ENCODE results near the gene SYT17. TPM values are rescaled to one million over a fixed set of nuclear protein-coding genes. Genes with fewer than 3 reads are reported as not detected.

Gene SYT17
- total RNA-seq, 3 donors from 2014 or later: 1.9 to 11.9 (median 5.2) TPM

GRCh38 chr16:19138601-19139000, 29.4 kb upstream of the SYT17 start:
- Histone ChIP-seq H3K27ac (peak overlapping the region in 1 of 2 donors; percentile 48), H3K36me3 (no peaks in the 10 kb centered on the region), H3K27me3 (no peaks in the 10 kb centered on the region), H3K9me3 (no peaks in the 10 kb centered on the region), H3K4me1 (peaks cover 0 to 14% of the 10 kb centered on the region in 2 donors), H3K4me3 (no peak overlapping the region)
- DNase-seq (ENCODE audit: low spot score in 2 of 2): peak; percentile 71 to 80
- intact Hi-C loops (cut with DNase I; ENCODE audit: low total_unique reads): no loop called here
- TF ChIP-seq POLR2AphosphoS5 (IDR thresholded peaks at IDR 0.05) (peak; percentile 45 to 70 (median 53)), POLR2A (IDR thresholded peaks at IDR 0.05) (no peak), CTCF (IDR thresholded peaks at IDR 0.05) (no peak)

DNA sequence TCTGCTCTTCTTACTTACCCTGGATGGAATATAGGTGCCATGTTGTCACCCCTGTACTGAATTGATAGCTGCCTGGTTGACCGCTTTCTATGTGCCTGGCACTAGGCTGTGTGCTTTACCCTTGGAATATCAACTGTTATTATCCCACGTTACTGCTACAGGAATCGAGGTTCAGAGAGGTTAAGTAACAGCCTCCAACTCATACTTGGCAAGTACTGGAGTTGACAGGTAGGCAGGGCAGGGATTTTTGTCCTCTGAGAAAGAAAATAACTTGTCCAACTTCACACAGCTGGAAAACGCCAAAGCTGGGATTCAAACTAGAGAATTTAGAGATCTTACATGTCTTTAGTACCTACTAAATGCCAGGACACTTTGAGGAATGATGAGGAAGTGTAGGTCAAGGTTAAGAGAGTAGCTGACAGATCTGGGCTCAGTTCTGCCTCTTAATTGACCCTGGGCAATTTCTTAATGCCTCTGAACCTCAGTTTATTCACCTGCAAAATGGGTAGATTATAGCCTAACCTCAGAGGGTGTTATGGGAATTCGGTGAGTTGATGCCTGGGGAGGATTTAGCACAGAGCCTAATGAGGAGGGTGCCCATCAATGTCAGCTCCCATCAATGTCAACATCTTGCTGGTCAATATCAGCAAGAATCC, 28.5 kb upstream of the SYT17 start:
- Histone ChIP-seq H3K4me1 (peaks cover 0 to 14% of the 10 kb centered on the region in 2 donors), H3K27ac (peak overlapping the region; percentile 58 to 62)
- intact Hi-C loops (cut with DNase I; ENCODE audit: low total_unique reads): no loop called here

DNA sequence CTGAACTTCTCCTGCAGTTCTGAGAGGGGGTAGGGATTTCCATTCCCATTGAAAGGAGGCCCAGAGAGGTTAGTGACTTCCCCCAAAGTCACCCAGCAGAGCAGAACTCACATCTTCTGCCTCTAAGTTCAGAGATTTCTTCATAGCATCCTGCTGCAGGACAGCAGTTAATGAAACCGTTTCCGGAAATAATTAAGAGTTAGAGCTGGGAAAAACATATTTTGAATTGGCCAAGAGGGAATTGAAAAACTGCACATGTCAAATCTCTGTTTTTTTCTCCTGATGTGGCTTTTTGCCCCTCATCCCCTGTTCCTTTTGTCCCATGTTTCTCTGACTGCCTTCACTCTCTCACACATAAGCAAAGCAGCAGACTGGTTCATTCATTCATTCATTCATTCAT, 27.6 kb upstream of the SYT17 start:
- H3K4me3 ChIP-seq: no peak overlapping the region
- no peaks in the 10 kb centered on the region for H3K9me3 ChIP-seq
- no peak for TF ChIP-seq CTCF (IDR thresholded peaks at IDR 0.05)
- TF ChIP-seq POLR2A (IDR thresholded peaks at IDR 0.05): no peak
- TF ChIP-seq POLR2AphosphoS5 (IDR thresholded peaks at IDR 0.05): no peak
- peak overlapping the region in 1 of 2 donors; percentile 62 for H3K27ac ChIP-seq
- no peaks in the 10 kb centered on the region for H3K27me3 ChIP-seq
- no peaks in the 10 kb centered on the region for H3K36me3 ChIP-seq
- H3K4me1 ChIP-seq: peaks cover 0 to 14% of the 10 kb centered on the region in 2 donors
- DNase-seq (ENCODE audit: low spot score in 2 of 2): no peak
- intact Hi-C loops (cut with DNase I; ENCODE audit: low total_unique reads): no loop called here

More for the DNA sequence above, 28.5 kb upstream of the SYT17 start:
- TF ChIP-seq POLR2AphosphoS5 (IDR thresholded peaks at IDR 0.05) (no peak), CTCF (IDR thresholded peaks at IDR 0.05) (no peak), POLR2A (IDR thresholded peaks at IDR 0.05) (no peak)
- Histone ChIP-seq H3K27me3 (no peaks in the 10 kb centered on the region), H3K36me3 (no peaks in the 10 kb centered on the region), H3K4me3 (no peak overlapping the region), H3K9me3 (no peaks in the 10 kb centered on the region)
- no peak for DNase-seq (ENCODE audit: low spot score in 2 of 2)

GRCh38 chr16:19142939-19143598, 25.0 kb upstream of the SYT17 start:
- no peaks in the 10 kb centered on the region for H3K9me3 ChIP-seq
- no peaks in the 10 kb centered on the region for H3K27me3 ChIP-seq
- TF ChIP-seq POLR2AphosphoS5 (IDR thresholded peaks at IDR 0.05) (no peak), CTCF (IDR thresholded peaks at IDR 0.05) (no peak), POLR2A (IDR thresholded peaks at IDR 0.05) (no peak)
- intact Hi-C loops (cut with DNase I; ENCODE audit: low total_unique reads): no loop called here
- H3K4me1 ChIP-seq: no peaks in the 10 kb centered on the region
- peak overlapping the region; percentile 43 for H3K27ac ChIP-seq
- peak in 1 of 2 donors; percentile 33 for DNase-seq (ENCODE audit: low spot score in 2 of 2)
- peak overlapping the region in 1 of 3 donors; percentile 5 for H3K4me3 ChIP-seq
- H3K36me3 ChIP-seq: no peaks in the 10 kb centered on the region

- H3K36me3 ChIP-seq: no peaks in the 10 kb centered on the region
- DNase-seq (ENCODE audit: low spot score in 2 of 2): no peak
- H3K27me3 ChIP-seq: no peaks in the 10 kb centered on the region
- intact Hi-C loops (cut with DNase I; ENCODE audit: low total_unique reads): no loop called here
- no peak for TF ChIP-seq CTCF (IDR thresholded peaks at IDR 0.05)
- TF ChIP-seq POLR2A (IDR thresholded peaks at IDR 0.05): no peak
- TF ChIP-seq POLR2AphosphoS5 (IDR thresholded peaks at IDR 0.05): no peak
- H3K9me3 ChIP-seq: no peaks in the 10 kb centered on the region
- H3K4me3 ChIP-seq: peak overlapping the region in 1 of 3 donors; percentile 5
- no peaks in the 10 kb centered on the region for H3K4me1 ChIP-seq
- H3K27ac ChIP-seq: peak overlapping the region; percentile 43
Measured at GRCh38 chr16:19143599-19143956, 24.5 kb upstream of the SYT17 start.
